Fibroblast of pulmonary artery (primary cell): ENCODE measurements around the gene CACNA1I.

ENCODE experiments used
- DNase-seq: peaks from one replicate; pipeline ENCODE4 v3.0.0-alpha.2; 2010; ENCODE audit warnings: low read depth
- H3K4me3 ChIP-seq: replicated peaks from 2 replicates; pipeline ENCODE4 v1.5.1; 2011; ENCODE audit warnings: low read depth, mild to moderate bottlenecking, control low read depth, low read length, moderate library complexity
- CTCF ChIP-seq: IDR thresholded peaks from 2 replicates; pipeline ENCODE4 v1.5.1; 2011; ENCODE audit warnings: mild to moderate bottlenecking, control low read depth, low read length, inconsistent platforms; ENCODE audit errors: missing control alignments

CACNA1I gene

GRCh38 chr22:39724390-39724789 is 153.8 kb downstream of the CACNA1I start:
- no peak for TF ChIP-seq CTCF
- DNase-seq: no peak
- no peak overlapping the region for H3K4me3 ChIP-seq

GRCh38 chr22:39724857-39725256 is 154.3 kb downstream of the CACNA1I start:
- DNase-seq: no peak

GRCh38 chr22:39725351-39726035 is 154.9 kb downstream of the CACNA1I start:
- DNase-seq: no peak
- no peak for TF ChIP-seq CTCF
- no peak overlapping the region for H3K4me3 ChIP-seq

More at GRCh38 chr22:39724857-39725256, 154.3 kb downstream of the CACNA1I start:
- TF ChIP-seq CTCF: no peak
- no peak overlapping the region for H3K4me3 ChIP-seq

GRCh38 chr22:39727541-39727940 is 157.0 kb downstream of the CACNA1I start:
- no peak overlapping the region for H3K4me3 ChIP-seq
- no peak for TF ChIP-seq CTCF
- no peak for DNase-seq

- no peak for DNase-seq
- no peak overlapping the region for H3K4me3 ChIP-seq
Measured at GRCh38 chr22:39728236-39728860, 157.8 kb downstream of the CACNA1I start.

DNA sequence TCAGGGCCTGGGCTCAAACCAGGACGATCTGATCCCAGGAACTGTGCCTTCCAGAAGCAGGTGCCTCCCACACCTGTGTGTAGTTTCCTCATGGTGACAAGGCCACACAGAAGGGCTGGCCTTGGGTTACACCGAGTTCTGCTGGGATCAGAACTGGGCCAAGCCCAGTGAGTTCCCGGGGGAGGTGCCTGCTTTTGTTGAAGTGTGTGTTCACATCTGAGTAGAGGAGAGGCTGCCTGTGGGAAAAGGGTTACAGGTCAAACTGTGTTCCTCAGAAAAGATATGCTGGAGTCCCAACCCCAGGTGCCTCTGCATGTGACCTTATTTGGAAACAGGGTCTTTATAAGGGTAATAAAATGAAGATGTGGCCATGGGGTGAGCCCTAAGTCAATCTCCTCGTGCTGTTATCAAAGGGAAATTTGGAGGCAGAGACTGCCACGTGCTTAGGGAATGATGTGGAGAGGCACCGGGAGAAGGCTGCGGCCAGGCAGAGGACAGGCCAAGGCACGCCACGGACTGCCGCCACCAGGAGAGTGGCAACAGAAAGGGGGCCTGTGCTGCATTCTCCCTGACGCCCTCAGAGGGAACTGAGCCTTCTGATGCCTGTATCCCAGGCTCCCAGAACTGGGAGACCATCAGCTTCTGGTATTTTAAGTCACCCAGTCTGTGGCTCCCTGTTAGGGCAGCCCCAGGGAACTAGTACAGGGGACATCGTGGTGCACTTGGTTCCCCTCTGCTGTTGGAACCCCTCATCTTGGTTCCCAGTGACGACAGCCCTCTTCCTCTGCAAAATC is 158.8 kb downstream of the CACNA1I start:
- no peak for TF ChIP-seq CTCF
- H3K4me3 ChIP-seq: no peak overlapping the region
- DNase-seq: no peak

More at GRCh38 chr22:39728236-39728860, 157.8 kb downstream of the CACNA1I start:
- TF ChIP-seq CTCF: no peak
